K562 treated with DMSO at 1 percent for 24 hours (cell line): ENCODE data around the gene ZNF737. TPM values are rescaled to one million over a fixed set of nuclear protein-coding genes. Genes with fewer than 3 reads are reported as not detected.

Experiments used
- total RNA-seq: library from RNA; unstranded; fragments of 300-600 nt; gene quantifications from 2 replicates; pipeline ENCODE4 v1.2.3, GENCODE V29; 2022; ENCODE audit warnings: low read depth; ENCODE audit not compliant: insufficient read depth

ZNF737 gene
- total RNA-seq: 0.17 TPM in 1 of 2 replicates, not detected in the other

DNA sequence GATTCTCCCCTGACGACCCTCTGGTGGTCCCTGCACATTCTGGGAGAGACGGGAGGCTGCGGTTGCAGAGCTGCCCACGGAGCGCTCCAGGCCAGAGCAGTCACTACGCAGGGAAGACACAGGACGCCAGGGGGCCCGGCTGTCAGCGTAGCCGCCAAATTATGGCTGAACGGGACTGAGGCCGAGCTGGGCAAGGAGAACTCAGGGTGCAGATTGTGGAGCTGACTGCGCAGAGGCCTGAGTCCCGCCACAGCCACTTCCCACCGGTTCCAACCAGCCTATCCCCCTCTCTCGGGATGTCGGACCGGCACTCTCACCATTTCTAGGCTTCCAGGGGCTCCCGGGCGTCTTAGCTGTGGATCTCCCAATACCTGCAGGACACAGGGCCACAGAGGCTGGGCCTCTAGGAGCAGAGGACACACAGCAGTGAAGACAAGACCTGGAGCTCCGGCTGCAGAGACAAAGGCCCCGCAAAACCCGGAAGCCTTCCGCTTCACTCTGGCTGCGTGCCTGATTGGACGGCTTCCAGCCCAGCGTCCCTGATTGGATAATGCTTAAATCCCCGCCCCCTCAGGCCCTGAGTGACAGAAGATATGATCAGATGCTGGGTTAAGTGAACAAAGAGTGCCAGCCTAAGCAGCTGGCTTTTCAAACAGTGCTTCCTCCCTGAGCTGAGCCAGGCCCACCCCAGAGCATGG, at the start of gene ZNF737:
ZNF737 (minus strand) TSS at position 461 of the 698 bp plus-strand sequence; CDS start at position 320, 141 bp downstream.

Other genes starting within 250 kb of the ZNF737 start
- gene ZNF626, start 95.8 kb upstream of the ZNF737 start, total RNA-seq: 1.5 and 2.0 TPM in 2 replicates
- gene ZNF66, start 210.5 kb upstream of the ZNF737 start, total RNA-seq: 0.39 TPM in 1 of 2 replicates, not detected in the other